Testis (tissue), 2 donors: ENCODE results near the gene CEACAM7.
"Not testable (repeated sequence)": the region's sequence is repeated elsewhere in the genome, so short reads cannot be mapped to it uniquely, and the experiment has no call there.

Experiments
- POLR2A ChIP-seq: fragments of 450-650 bp; IDR thresholded peaks from one replicate; pipeline ENCODE4 v1.6.1; 2017; ENCODE audit warnings: antibody characterized with exemption, mild to moderate bottlenecking, moderate library complexity
- TF ChIP-seq, protein P1 (sequence below), 3 experiments: fragments of 450-650 bp in 2 of 3; fragments of 200-600 bp in 1 of 3; sonication (generic) in 1 of 3; IDR thresholded peaks; one replicate each; pipeline ENCODE4 v1.5.1; 2016 to 2019; ENCODE audit warnings: antibody characterized with exemption in 3 of 3, mild to moderate bottlenecking in 2 of 3, moderate library complexity in 1 of 3

GRCh38 chr19:41656756-41657155 is 31.3 kb downstream of the CEACAM7 start:
- TF ChIP-seq, protein P1, sequence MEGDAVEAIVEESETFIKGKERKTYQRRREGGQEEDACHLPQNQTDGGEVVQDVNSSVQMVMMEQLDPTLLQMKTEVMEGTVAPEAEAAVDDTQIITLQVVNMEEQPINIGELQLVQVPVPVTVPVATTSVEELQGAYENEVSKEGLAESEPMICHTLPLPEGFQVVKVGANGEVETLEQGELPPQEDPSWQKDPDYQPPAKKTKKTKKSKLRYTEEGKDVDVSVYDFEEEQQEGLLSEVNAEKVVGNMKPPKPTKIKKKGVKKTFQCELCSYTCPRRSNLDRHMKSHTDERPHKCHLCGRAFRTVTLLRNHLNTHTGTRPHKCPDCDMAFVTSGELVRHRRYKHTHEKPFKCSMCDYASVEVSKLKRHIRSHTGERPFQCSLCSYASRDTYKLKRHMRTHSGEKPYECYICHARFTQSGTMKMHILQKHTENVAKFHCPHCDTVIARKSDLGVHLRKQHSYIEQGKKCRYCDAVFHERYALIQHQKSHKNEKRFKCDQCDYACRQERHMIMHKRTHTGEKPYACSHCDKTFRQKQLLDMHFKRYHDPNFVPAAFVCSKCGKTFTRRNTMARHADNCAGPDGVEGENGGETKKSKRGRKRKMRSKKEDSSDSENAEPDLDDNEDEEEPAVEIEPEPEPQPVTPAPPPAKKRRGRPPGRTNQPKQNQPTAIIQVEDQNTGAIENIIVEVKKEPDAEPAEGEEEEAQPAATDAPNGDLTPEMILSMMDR (IDR thresholded peaks at IDR 0.05): not testable (repeated sequence)
- not testable (repeated sequence) for TF ChIP-seq POLR2A
